ENCODE data around the gene G6PC3.

Gene G6PC3

GRCh38 chr17:44085908-44086307, 15.4 kb downstream of the G6PC3 start:
- TF ChIP-seq ZNF70 (CRISPR knock-in tag; IDR thresholded peaks at IDR 0.05) (no peak), CSDC2 (CRISPR knock-in tag; IDR thresholded peaks at IDR 0.05) (no peak), PPARA (CRISPR knock-in tag; IDR thresholded peaks at IDR 0.05; ENCODE audit: borderline replicate concordance) (no peak), GLIS3 (CRISPR knock-in tag; IDR thresholded peaks at IDR 0.05) (no peak), POU6F1 (CRISPR knock-in tag; IDR thresholded peaks at IDR 0.05; ENCODE audit: borderline replicate concordance, low read depth) (no peak), ZNF565 (CRISPR knock-in tag; conservative IDR thresholded peaks at IDR 0.05; ENCODE audit: low read depth) (no peak), CREB5 (CRISPR knock-in tag; IDR thresholded peaks at IDR 0.05; ENCODE audit: low read depth) (no peak), ISL1 (CRISPR knock-in tag; IDR thresholded peaks at IDR 0.05) (no peak), TSHZ2 (CRISPR knock-in tag; IDR thresholded peaks at IDR 0.05) (no peak), ZFP3 (CRISPR knock-in tag; IDR thresholded peaks at IDR 0.05) (no peak)
- ATAC-seq, result no peak; the same call in 2 of the 3 replicates

- no peak for TF ChIP-seq ZFP3 (CRISPR knock-in tag; IDR thresholded peaks at IDR 0.05)
- no peak for TF ChIP-seq ISL1 (CRISPR knock-in tag; IDR thresholded peaks at IDR 0.05)
- peak; percentile 80 for ATAC-seq
Measured at GRCh38 chr17:44086364-44087311, 16.1 kb downstream of the G6PC3 start.

GRCh38 chr17:44087319-44087718, 16.8 kb downstream of the G6PC3 start:
- TF ChIP-seq ZFP30 (CRISPR knock-in tag; IDR thresholded peaks at IDR 0.05) (no peak), RARB (CRISPR knock-in tag; IDR thresholded peaks at IDR 0.05) (no peak), CREB5 (CRISPR knock-in tag; IDR thresholded peaks at IDR 0.05; ENCODE audit: low read depth) (no peak), SNAI2 (CRISPR knock-in tag; IDR thresholded peaks at IDR 0.05) (no peak), TOX (CRISPR knock-in tag; IDR thresholded peaks at IDR 0.05; ENCODE audit: borderline replicate concordance) (no peak), CSRNP3 (CRISPR knock-in tag; IDR thresholded peaks at IDR 0.05) (no peak), TSHZ2 (CRISPR knock-in tag; IDR thresholded peaks at IDR 0.05) (no peak), PPARA (CRISPR knock-in tag; IDR thresholded peaks at IDR 0.05; ENCODE audit: borderline replicate concordance) (no peak), OSR1 (CRISPR knock-in tag; IDR thresholded peaks at IDR 0.05) (no peak)
- no peak for ATAC-seq

Measured in SK-N-SH treated with all-trans-retinoic acid at 6 μM for 48 hours (cell line).